ENCODE results near the gene PSME2. TPM values are rescaled to one million over a fixed set of nuclear protein-coding genes. Genes with fewer than 3 reads are reported as not detected.

Gene PSME2
- total RNA-seq, 2 experiments from 2014 or later: 81.7 to 83.2 TPM

GRCh38 chr14:24160850-24161804 is 14.7 kb upstream of the PSME2 start, which contains the start of gene IRF9:
TSS of gene IRF9 (plus strand) at chr14:24161265. CDS start at chr14:24162145, 880 bp downstream.
- peak within 1 kb of the TSS; percentile 98 for H3K27ac Mint-ChIP-seq
- ChIA-PET CTCF (interaction anchor here (0.6 to 3.1 kb wide), 35 partner anchors 10 to 1330 kb away, joined by 3 to 33 read pairs (median 4); partner anchors contain the start of genes CARMIL3, CHMP4A, DCAF11 and EMC9), POLR2A (interaction anchor here (0.6 to 5.0 kb wide), 38 partner anchors 10 to 840 kb away, joined by 3 to 154 read pairs (median 10); partner anchors contain the start of genes CARMIL3, CHMP4A, CIDEB and DCAF11)
- peak; percentile 84 for TF ChIP-seq CTCF (IDR thresholded peaks at IDR 0.05)
- H3K4me1 Mint-ChIP-seq (ENCODE audit: low read depth): peaks cover 57% of the 10 kb centered on the region
- peaks cover 87% of the 10 kb centered on the region for H3K36me3 Mint-ChIP-seq (ENCODE audit: low read depth)
- Histone ChIP-seq H3K27ac (ENCODE audit: low read depth in 1 of 2, low read length in 2 of 2) (peak within 1 kb of the TSS; percentile 97 to 98), H3K9me3 (ENCODE audit: control insufficient read depth in 1 of 2, insufficient read depth in 1 of 2, low read length in 2 of 2) (no peaks in the 10 kb centered on the region), H3K36me3 (ENCODE audit: insufficient read depth, low read length) (peaks cover 74% of the 10 kb centered on the region), H3K4me1 (ENCODE audit: insufficient read depth, low read length) (peaks cover 52% of the 10 kb centered on the region), H3K4me3 (ENCODE audit: low read length) (peak within 1 kb of the TSS; percentile 95), H3K27me3 (ENCODE audit: control insufficient read depth in 1 of 2, insufficient read depth in 2 of 2, low read length in 2 of 2) (no peaks in the 10 kb centered on the region)
- ATAC-seq (ENCODE audit: poor library complexity) (peak; percentile 84), DNase-seq (peak; percentile 94 to 100 (median 98))
- no peaks in the 10 kb centered on the region for H3K27me3 Mint-ChIP-seq
- no peaks in the 10 kb centered on the region for H3K9me3 Mint-ChIP-seq
- intact Hi-C loops (cut with DNase I, micrococcal nuclease): loop anchor here (1.0 to 5.0 kb wide), 11 partner anchors 13 to 149 kb away; partner anchors contain the start of genes DCAF11 (in 2 of the 2), NRL (in 2 of the 2), PSME1 (in 2 of the 2) and CHMP4A (in 1 of the 2)
- H3K4me3 Mint-ChIP-seq: peak within 1 kb of the TSS; percentile 95

DNA sequence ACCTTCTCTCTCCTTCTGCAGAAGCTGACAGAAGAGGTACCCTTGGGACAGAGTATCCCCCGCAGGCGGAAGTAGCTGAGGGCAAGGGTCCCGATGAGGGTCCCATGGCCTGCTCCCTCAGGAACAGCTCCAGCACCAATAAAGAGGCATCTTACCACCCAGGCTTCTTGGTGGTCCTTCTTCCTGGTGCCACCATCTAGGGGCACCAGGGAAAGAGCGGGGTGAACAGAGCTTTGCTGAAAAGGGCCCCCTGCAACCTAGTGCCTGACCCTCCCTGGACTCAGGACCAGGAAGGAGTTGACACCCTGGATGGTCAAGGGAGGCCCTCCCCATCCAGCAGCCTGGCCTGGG is 14.1 kb upstream of the PSME2 start:
- Mint-ChIP-seq H3K9me3 (no peaks in the 10 kb centered on the region), H3K4me3 (peak overlapping the region; percentile 37)
- CTCF ChIA-PET: interaction anchor here (0.6 to 3.1 kb wide), 30 partner anchors 10 to 572 kb away, joined by 3 to 33 read pairs (median 6); partner anchors contain the start of genes CARMIL3, CHMP4A, DCAF11 and EMC9

More for the DNA sequence above, 14.1 kb upstream of the PSME2 start:
- H3K36me3 ChIP-seq (ENCODE audit: insufficient read depth, low read length): peaks cover 74% of the 10 kb centered on the region
- intact Hi-C loops (cut with DNase I, micrococcal nuclease): loop anchor here (1.0 to 5.0 kb wide), 5 partner anchors 12 to 148 kb away; partner anchors contain the start of genes CHMP4A (in 1 of the 2), DCAF11 (in 1 of the 2), NRL (in 1 of the 2) and PSME1 (in 1 of the 2)
- no peak for DNase-seq
- no peak for TF ChIP-seq CTCF (IDR thresholded peaks at IDR 0.05)
- POLR2A ChIA-PET: interaction anchor here (0.6 to 5.0 kb wide), 32 partner anchors 11 to 839 kb away, joined by 3 to 154 read pairs (median 12); partner anchors contain the start of genes CHMP4A, CIDEB, DCAF11 and EMC9
- Mint-ChIP-seq H3K36me3 (ENCODE audit: low read depth) (peaks cover 87% of the 10 kb centered on the region), H3K4me1 (ENCODE audit: low read depth) (peaks cover 55% of the 10 kb centered on the region), H3K27me3 (no peaks in the 10 kb centered on the region), H3K27ac (peak overlapping the region; percentile 98)
- H3K4me3 ChIP-seq (ENCODE audit: low read length): no peak overlapping the region
- H3K4me1 ChIP-seq (ENCODE audit: insufficient read depth, low read length): peaks cover 46% of the 10 kb centered on the region
- no peak for ATAC-seq (ENCODE audit: poor library complexity)
- no peaks in the 10 kb centered on the region for H3K9me3 ChIP-seq (ENCODE audit: control insufficient read depth in 1 of 2, insufficient read depth in 1 of 2, low read length in 2 of 2)
- H3K27ac ChIP-seq (ENCODE audit: low read depth in 1 of 2, low read length in 2 of 2): peak overlapping the region; percentile 97 to 98
- no peaks in the 10 kb centered on the region for H3K27me3 ChIP-seq (ENCODE audit: control insufficient read depth in 1 of 2, insufficient read depth in 2 of 2, low read length in 2 of 2)

Measured in CD4-positive, alpha-beta T cell (primary cell).